SH-SY5Y (cell line): ENCODE measurements around the gene KRTCAP2.

Source experiments
- GATA2 ChIP-seq: IDR thresholded peaks from 2 replicates; pipeline ENCODE4 v1.6.1; 2011; ENCODE audit warnings: mild to moderate bottlenecking, low read depth, low read length
- GATA3 ChIP-seq: IDR thresholded peaks from 2 replicates; pipeline ENCODE4 v1.6.1; 2011; ENCODE audit warnings: low read depth, mild to moderate bottlenecking, low read length, moderate library complexity

DNA sequence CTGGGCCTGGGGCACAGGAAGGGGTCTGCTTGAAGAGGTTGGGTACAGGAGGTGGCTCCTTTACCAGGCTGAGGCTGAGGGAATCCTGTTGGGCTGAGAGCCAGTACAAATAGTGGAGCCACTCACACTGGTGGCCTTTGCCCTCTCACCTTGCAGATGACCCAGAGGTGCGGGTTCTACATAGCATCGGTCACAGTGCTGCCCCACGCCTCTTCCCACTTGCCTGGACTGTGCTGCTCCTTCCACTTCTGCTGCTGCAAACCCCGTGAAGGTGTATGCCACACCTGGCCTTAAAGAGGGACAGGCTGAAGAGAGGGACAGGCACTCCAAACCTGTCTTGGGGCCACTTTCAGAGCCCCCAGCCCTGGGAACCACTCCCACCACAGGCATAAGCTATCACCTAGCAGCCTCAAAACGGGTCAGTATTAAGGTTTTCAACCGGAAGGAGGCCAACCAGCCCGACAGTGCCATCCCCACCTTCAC lies 39.3 kb downstream of the KRTCAP2 start:
- TF ChIP-seq GATA3 (no peak), GATA2 (no peak)
